GOT3 (cell line): ENCODE data around the gene KLHDC3.

ENCODE experiments used
- DNase-seq: peaks from one replicate; lab custom pipeline; 2025; ENCODE audit warnings: mixed read lengths; lab: John Stamatoyannopoulos, UW

KLHDC3 gene

DNA sequence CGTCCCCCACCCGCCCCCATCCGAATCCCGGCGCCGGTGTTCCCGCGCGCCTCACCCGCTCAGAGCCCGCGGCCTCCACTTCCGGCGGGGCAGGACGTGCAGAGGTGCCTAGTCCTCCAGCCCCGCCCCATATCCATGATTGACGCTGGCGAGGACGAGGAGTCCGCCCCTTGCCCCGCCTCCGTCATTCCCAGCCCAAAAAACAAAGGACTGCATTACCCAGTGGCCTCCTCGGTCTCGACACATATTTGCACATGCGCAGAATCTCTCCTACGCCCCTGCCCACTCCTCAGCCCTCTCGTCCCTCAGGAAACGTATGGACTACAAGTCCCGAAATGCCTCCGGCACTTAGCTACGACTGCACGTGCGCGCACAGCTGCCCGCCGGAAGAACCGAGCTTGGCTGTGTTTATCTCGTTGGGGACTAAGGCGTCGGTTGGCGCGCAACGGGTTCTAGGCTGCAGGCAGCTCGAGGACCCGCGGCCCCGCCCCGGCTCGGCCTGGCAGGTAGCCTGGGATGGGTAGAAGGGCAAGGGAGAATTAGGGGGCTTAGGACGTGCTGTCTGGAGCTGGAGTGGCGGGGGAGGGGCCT is at the start of gene KLHDC3, which contains the start of gene MEA1:
Gene KLHDC3, plus strand, starts transcription at position 407 of the 591 bp plus-strand sequence. CDS start 2,944 bp downstream, outside the sequence.
Gene MEA1, minus strand, starts transcription at position 104 of the 591 bp plus-strand sequence. CDS start 133 bp downstream, outside the sequence.
- peak; percentile 96 for DNase-seq

GRCh38 chr6:42966571-42966970 is 47.5 kb upstream of the KLHDC3 start:
- no peak for DNase-seq

DNA sequence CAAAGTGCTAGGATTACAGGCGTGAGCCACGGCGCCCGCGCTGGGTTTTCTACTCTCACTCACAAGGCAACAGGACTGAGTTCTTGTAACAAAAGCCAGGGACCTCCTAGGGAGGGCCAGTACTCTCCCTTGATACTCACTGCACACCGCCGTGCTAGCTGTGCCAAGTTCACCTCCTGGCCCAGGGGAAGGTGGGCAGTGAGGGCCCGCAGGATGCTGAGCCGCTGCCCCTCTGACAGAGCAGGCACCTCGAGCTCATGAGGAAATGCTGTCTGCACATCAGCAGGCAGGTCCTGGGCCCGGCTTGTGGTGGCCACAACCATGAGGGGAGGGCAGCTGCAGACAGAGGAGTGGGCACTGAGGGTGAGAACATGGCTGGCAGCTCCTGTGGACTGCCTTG is 46.8 kb upstream of the KLHDC3 start:
- DNase-seq: no peak

DNA sequence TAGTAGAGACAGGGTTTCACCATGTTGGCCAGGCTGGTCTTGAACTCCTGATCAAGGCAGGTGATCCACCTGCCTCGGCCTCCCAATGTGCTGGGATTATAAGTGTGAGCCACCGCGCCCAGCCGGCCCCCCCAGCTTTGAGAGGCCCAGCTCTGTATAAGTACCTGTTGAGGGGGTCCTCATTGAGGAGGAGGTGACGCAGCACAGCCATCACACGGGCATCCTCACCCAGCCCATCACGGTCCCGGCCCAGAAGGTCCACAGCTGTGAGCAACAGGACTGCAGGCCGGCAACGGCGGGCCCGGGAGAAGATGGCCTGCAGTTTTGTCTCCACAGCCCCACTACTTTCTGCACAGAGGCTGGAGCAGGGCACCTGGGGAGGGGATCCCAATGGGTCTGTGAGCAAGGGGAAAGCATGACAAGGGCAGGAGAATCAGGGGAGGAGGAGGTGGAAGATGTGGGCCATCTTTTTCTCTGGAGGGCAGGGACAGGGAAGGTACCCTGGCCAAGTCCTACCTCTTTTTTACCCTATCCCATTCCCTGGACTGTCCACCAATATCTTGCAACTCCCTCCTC is 45.8 kb upstream of the KLHDC3 start:
- no peak for DNase-seq

DNA sequence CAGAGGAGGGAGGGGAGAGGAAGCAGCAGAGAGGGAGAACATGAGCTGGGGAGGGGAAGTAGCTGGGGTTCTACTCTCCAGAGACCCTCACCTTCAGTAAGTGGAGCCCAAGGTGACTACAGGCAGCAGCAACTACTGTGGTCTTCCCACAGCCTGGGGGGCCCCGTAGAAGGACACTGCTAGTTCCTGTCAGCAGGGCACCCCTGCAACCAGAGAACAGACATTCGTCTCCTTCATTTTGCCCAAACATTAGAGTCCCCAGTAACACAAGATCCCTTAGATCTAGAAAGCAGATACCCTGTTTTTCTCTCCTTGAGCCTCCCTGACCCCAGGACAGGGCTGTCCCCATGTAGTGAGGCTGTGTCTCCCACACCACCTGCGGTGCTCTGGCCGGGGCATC is 45.3 kb upstream of the KLHDC3 start:
- no peak for DNase-seq

DNA sequence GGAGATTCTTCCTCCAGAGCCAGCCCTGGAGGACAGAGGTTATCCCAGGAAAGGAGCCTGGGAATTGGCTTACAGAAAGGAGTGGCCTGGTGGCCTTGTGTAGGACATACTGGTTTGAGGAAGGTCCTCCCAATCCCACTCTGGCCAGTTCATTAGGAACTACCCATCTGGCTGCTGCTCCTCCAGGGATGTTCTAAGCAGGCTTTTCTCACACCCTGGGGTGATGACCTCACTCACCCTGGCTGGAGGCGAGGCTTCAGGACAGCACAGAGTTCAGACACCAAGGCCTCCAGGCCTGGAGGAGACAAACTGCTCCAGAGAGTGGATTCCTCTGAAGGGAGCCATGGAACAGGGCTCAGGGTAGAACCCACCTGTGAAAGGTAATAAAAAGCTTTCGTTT is 44.6 kb upstream of the KLHDC3 start:
- DNase-seq: no peak

GRCh38 chr6:42969934-42970333 is 44.1 kb upstream of the KLHDC3 start:
- no peak for DNase-seq

- DNase-seq: no peak
These were observed 43.0 kb upstream of the KLHDC3 start for GRCh38 chr6:42970871-42971612.

DNA sequence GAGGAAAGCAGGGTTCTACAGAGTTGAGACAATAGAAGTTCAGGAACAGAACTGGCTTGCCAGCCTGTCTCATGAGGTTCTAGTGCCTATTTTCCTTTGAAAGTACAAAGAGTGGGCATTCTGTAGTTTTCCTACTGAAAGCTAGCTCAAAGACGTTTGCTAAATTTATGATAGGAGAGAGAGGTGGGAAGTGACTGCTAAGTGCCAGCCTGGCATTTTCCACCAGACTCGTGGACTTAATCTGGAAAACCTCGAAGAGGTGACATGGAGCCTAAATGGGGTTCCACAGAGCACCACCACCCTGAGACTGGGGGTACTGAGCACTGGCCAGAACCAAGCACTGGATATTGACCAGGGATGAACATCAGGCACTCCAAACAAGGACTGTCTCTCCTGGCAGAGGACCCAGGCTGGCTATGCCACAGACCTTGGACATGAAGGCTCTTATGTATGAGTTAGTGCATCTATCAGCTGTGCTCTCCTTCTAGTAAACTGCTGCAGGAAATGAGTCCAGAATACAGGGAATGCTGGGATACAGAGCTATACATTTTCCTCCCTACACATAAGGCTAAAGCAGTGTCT is 42.2 kb upstream of the KLHDC3 start:
- DNase-seq: no peak

DNA sequence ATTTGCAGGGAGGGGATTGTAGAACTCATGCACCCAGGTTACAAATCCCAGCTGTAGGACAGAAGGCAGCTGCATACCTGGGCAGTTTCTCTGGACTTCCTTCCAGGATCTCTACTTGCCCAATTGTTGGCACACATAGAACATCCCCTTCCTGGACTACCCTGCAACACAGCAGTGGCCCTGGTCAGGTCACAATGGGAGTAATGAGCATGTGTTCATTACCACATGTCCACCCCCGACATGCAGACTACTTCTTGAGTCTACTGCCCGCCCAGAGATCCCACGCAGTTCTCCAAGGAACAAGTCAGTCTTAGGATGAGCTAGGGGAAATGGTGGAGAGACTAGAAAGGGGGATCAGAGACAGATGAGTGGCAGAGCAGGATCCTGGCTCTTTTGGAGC is 40.1 kb upstream of the KLHDC3 start:
- no peak for DNase-seq

DNA sequence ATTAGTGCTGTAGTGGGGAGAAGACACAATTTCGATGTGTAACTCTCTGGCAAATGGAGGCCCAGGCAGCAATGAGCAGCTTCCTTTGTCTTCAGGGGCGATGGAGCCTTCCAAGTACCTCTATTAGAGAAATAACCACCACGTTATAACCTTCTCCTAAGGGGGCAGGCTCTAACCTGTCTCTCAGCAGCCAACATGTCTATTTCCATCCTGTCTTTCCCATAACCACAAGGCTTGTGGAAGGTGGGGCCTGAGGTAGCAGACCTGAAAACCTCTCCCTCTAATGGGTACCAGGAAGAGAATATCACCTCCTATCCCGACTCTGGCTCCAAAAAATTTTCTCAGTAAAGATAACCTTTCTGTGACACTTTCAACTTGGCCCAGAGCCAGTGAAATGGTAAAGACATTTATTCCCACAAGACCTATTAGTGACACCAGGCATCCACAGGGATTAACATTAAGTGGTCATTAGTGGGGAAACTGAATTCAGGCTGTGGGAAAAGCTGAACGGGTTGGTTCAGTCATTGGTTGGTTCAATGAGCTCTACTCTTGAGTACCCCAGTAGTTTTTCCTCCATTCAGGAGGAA is 39.0 kb upstream of the KLHDC3 start:
- no peak for DNase-seq

DNA sequence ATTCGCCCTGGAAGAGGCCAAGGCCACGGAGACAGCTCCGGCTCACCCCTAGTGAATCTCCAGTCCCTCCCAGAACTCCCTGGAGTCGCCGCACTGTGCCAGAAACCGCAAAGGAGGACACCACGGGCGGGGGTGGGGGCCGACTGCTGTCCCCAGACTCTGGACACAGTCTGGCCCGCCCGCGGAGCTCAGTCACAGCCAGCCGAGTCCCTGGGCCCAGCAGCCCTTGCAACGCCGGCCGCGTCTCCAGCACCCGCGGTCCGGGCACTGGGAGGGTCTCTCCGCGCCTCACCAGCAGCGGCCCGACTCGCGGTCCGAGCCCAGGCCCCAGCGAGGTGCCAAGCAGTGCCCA is 35.6 kb upstream of the KLHDC3 start:
- no peak for DNase-seq

DNA sequence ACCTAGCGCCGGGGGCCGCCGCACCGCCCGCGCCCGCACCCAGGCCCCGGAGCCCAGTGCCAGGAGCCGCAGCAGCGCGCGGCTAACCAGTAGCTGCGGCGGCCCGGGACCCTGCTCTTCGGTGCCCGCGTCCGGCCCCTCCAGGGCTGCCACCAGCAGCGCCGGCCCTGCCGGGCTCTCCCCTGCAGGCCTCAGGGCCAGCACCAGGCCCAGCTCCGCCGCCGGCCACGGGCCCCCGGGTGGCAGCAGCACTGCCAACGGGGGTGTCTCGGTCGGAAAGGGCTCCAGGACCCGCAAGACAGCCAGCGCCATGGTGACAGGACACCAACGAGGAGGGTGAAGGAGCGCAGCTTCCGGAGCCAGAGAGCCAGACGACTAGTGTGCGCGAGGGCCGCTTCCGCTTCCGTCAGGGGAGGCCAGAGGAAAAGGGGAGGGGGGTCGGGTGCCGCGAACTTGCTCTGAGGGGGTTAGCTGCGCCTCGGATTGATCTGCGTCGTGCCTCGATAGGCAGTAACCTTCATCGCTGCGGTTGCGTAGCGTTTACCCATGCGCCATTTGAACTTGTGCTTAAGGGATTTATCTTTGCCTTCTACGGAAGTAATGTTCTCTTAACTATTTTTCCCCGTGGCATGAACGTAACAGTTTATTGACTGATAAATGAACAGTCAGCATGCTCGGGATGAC is 35.1 kb upstream of the KLHDC3 start, which contains the start of gene PEX6:
Gene PEX6, minus strand, starts transcription at position 343 of the 684 bp plus-strand sequence. Its CDS starts 31 bp downstream, at position 312.
- DNase-seq: peak; percentile 70

DNA sequence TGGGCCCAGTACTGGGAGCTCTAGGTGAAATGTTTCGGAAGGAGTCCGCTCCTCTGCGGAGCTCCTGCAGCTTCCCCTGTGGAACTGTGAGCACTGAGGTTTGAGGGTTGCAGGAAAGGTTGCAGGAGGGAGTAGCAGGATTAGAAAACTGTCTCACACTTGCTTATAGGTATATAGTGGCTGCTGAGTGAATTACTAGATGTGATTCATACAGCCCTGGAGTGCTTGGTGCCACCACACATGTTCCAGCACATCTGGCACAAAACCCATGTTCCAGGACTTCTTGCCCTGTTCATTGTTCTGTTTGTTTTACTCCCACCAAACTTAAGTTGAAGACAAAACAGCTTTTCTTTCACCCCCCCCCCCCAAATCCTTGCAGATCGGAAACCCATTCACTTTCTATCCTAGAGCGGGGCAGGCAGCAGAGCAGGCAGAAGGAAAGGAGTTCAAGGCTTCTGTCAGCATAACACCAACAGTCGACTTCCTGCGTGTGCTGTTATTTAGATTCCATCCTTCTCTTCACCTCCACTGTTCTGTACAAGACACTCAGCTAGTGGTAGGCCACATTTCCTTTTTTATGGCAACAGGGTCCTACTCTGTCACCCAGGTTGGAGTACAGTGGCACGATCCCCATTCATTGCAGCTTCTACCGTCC is 34.4 kb upstream of the KLHDC3 start:
- DNase-seq: no peak

GRCh38 chr6:42981836-42982235 is 32.2 kb upstream of the KLHDC3 start:
- no peak for DNase-seq

GRCh38 chr6:42984001-42984923 is 29.8 kb upstream of the KLHDC3 start, which contains the start of gene PPP2R5D:
Gene PPP2R5D (plus strand): TSS chr6:42984570. CDS start chr6:42984678, 108 bp downstream.
- DNase-seq: peak; percentile 95

DNA sequence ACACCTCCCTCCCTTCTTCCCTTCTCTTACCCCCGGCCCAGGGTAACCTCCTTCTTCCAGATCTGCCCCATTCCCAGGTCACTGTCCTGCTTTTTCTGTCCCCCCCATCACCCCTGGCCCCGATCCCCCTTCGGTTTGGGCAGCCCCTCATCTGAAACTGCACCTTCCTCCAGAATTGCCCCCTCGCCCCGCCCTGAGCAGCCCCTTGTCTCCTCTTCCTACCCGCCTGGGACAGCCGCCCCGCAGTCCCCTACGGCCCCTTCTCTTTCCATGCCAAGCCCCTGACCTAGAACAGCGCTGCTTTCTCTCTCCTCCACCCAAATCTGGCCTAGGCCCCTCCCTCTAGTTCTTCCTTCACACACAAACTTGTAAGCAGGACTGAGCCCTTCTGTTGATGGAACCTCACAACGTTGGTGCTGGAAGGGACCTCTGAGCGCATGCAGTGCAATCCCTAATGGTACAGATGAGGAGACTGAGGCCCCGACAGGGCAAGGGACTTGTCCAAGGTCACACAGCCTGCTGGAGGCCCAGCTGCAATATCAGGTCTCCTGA is 29.0 kb upstream of the KLHDC3 start:
- DNase-seq: no peak

DNA sequence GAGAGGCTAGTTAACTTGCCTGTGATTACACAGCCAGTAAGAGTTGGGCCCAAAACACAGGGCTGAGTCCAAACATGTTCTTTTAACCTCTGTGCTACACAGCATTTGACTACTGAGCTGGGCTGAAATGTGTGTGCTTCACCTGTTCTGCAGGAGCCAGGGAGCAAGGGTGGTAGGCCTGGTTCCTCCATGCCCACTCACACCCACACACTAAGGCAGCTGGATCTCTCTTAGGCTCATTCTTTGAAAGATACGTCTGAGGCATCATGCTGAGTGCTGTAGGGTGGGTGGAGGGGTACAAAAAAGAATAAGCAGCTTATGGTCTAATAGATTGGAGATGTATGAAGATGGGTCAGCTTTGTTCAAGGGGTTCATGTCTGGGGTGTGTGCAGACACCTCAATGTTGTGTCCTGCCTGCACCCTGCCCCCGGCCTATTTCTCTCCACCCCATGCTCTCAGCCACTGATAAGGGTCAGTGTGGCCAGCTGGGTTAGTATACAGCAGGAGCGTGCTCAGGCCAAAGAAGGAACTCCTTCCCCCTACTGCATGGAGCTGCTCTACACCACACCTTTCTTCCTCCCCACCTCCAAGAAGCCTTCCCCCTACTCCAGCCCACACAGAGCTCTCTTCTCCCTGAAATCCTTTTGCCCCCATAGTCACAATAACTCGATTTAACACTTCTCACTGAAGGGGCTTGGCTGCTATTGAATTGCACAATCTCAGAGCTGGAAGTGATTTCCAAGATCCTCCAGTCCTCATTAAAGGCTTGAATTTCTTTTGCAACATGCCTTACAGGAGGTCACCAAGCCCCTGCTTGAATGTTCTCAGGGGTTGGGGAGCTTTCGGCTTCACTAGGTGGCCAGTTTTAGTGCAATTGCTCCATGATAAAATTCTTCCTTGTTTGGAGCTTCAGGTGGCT is 26.3 kb upstream of the KLHDC3 start:
- DNase-seq: no peak
